HepG2 (cell line): ENCODE results near the gene ARMH1. TPM values are rescaled to one million over a fixed set of nuclear protein-coding genes. Genes with fewer than 3 reads are reported as not detected.

Source experiments
- BORCS8-MEF2B ChIP-seq: sonication (generic); formaldehyde crosslinking; IDR thresholded peaks from 2 replicates; pipeline ENCODE4 v1.8.0; 2022; ENCODE audit warnings: mild to moderate bottlenecking, missing genetic modification reagents
- HIVEP1 ChIP-seq: sonication (generic); formaldehyde crosslinking; IDR thresholded peaks from 2 replicates; pipeline ENCODE4 v1.4.0; 2020; ENCODE audit warnings: mild to moderate bottlenecking, missing genetic modification reagents
- HNF4A ChIP-seq: sonication (generic); formaldehyde crosslinking; IDR thresholded peaks from 2 replicates; pipeline ENCODE4 v1.4.0; 2020; ENCODE audit warnings: missing genetic modification reagents
- NR2F1 ChIP-seq, 2 experiments: fragments of 450-650 bp in 1 of 2; formaldehyde crosslinking in 1 of 2; IDR thresholded peaks; 2 replicates each; pipeline versions ENCODE4 v1.5.0 to v1.6.1; 2016 to 2020; ENCODE audit warnings: mild to moderate bottlenecking in 1 of 2, missing compliant biosample characterization in 1 of 2, missing genetic modification reagents in 1 of 2, moderate library complexity in 1 of 2
- RXRA ChIP-seq: sonication (generic); formaldehyde crosslinking; IDR thresholded peaks from 2 replicates; pipeline ENCODE4 v1.5.1; 2020; ENCODE audit warnings: missing genetic modification reagents
- YEATS2 ChIP-seq: sonication (generic); formaldehyde crosslinking; IDR thresholded peaks from 2 replicates; pipeline ENCODE4 v1.4.0; 2020; ENCODE audit warnings: missing genetic modification reagents, borderline replicate concordance
- ZBTB4 ChIP-seq: sonication (generic); formaldehyde crosslinking; IDR thresholded peaks from 2 replicates; pipeline ENCODE4 v1.4.0; 2020; ENCODE audit warnings: missing genetic modification reagents, mild to moderate bottlenecking, borderline replicate concordance
- ZNF124 ChIP-seq: sonication (generic); formaldehyde crosslinking; IDR thresholded peaks from 2 replicates; pipeline ENCODE4 v1.4.0; 2020; ENCODE audit warnings: missing genetic modification reagents
- ZNF136 ChIP-seq: sonication (generic); formaldehyde crosslinking; IDR thresholded peaks from 2 replicates; pipeline ENCODE4 v1.8.1; 2022; ENCODE audit warnings: low read depth, mild to moderate bottlenecking, moderate library complexity, missing genetic modification reagents
- ZNF276 ChIP-seq: sonication (generic); formaldehyde crosslinking; IDR thresholded peaks from 2 replicates; pipeline ENCODE4 v1.4.0; 2020; ENCODE audit warnings: mild to moderate bottlenecking, low read depth, missing genetic modification reagents
- ZNF296 ChIP-seq: sonication (generic); formaldehyde crosslinking; conservative IDR thresholded peaks from 2 replicates; pipeline ENCODE4 v1.5.0; 2020; ENCODE audit warnings: mild to moderate bottlenecking, missing genetic modification reagents
- ZNF350 ChIP-seq: sonication (generic); formaldehyde crosslinking; IDR thresholded peaks from 2 replicates; pipeline ENCODE4 v1.4.0; 2020; ENCODE audit warnings: mild to moderate bottlenecking, low read depth, missing genetic modification reagents, borderline replicate concordance
- ZNF451 ChIP-seq: sonication (generic); formaldehyde crosslinking; IDR thresholded peaks from 2 replicates; pipeline ENCODE4 v1.5.0; 2020; ENCODE audit warnings: mild to moderate bottlenecking, missing genetic modification reagents
- ZNF713 ChIP-seq: sonication (generic); formaldehyde crosslinking; IDR thresholded peaks from 2 replicates; pipeline ENCODE4 v1.4.0; 2020; ENCODE audit warnings: mild to moderate bottlenecking, missing genetic modification reagents
- ZNF850 ChIP-seq: sonication (generic); formaldehyde crosslinking; conservative IDR thresholded peaks from 2 replicates; pipeline ENCODE4 v1.9.0; 2021; ENCODE audit warnings: mild to moderate bottlenecking, missing genetic modification reagents
- polyA plus RNA-seq, 8 experiments: library from polyadenylated mRNA; depleted of rRNA in 3 of 8; stranded (reverse) in 7 of 8; unstranded in 1 of 8; fragments of >200 nt; fragmentation: Illumina TruSeq in 4 of 8; extraction: Trizol in 4 of 8; gene quantifications; 2 replicates each; pipeline versions ENCODE4 v1.2.1 to v1.2.3, GENCODE V29; 2011 to 2016; ENCODE audit warnings: low read depth in 4 of 8, missing spikeins in 1 of 8, mixed read lengths in 1 of 8; ENCODE audit not compliant: insufficient read depth in 1 of 8
- total RNA-seq, 5 experiments: library from RNA; depleted of rRNA; stranded (reverse); fragments of >200 nt; fragmentation: Illumina TruSeq; extraction: Trizol; gene quantifications; 2 replicates each; pipeline ENCODE4 v1.2.3, GENCODE V29; 2016; ENCODE audit warnings: low read depth in 1 of 5
- TF ChIP-seq, protein P1 (sequence below): IDR thresholded peaks from 2 replicates; pipeline ENCODE4 v1.6.1; 2016; ENCODE audit warnings: low read depth, missing genetic modification reagents, missing compliant biosample characterization
- TF ChIP-seq, protein P2 (sequence below): sonication (generic); formaldehyde crosslinking; IDR thresholded peaks from 2 replicates; pipeline ENCODE4 v1.8.1; 2023; ENCODE audit warnings: mild to moderate bottlenecking, inconsistent platforms, moderate library complexity, missing genetic modification reagents, borderline replicate concordance

Gene ARMH1
- total and polyA plus RNA-seq, 2 of the 13 experiments (the other 11 are each of a cell fraction or from before 2014, with no cell fraction given), result 0.69 TPM; not detected in 1

DNA sequence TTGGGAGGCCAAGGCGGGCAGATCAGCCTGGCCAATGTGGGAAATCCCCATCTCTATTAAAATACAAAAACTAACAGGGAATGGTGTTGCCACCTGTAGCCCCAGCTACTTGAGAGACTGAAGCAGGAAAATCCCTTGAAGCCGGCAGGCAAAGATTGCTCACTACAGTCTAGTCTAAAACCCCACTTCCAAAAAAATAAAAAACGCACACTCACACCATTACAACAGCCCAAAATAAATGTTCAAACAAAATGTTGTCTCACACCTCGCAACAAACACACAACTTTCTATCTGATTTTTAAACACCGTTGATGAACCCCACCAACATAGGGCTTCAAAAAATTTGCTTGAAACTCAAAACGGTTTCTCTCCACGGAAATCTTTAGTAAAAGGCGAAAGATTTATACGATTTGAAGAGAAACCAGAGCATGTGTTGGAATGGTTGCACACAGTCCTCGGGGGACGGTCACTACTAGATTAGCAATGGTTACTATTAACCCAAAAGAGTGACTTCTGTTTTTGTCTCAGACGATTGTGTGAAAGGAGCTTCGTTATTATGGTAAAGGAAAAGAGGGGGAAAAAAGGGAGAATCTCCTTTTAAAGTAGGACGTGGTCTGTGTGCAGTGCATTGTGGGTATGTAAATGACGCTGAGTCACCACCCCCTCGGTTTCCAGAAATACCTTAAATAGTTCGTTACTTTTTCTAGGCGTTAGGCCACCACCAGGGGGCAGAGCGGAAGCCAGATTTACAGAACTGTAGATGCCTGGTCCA, 56.4 kb downstream of the ARMH1 start, which contains the start of gene RNU5D-1 (continued):
- TF ChIP-seq ZBTB4 (CRISPR knock-in tag) (no peak), ZNF451 (no peak), ZNF276 (no peak), YEATS2 (peak; percentile 70; the same call in 1 of the 2 replicates), ZNF713 (CRISPR knock-in tag) (no peak), BORCS8-MEF2B (no peak), ZNF124 (peak; percentile 90), HNF4A (CRISPR knock-in tag) (no peak), NR2F1 (CRISPR knock-in tag; IDR thresholded peaks at IDR 0.05) (no peak; a peak in 2 of 4 replicates), ZNF136 (CRISPR knock-in tag) (0 out of 2 replicates have a peak, but pooled peaks have one; percentile 61), ZNF850 (CRISPR knock-in tag) (no peak), HIVEP1 (CRISPR knock-in tag) (no peak), ZNF350 (CRISPR knock-in tag) (no peak), RXRA (CRISPR knock-in tag) (no peak; the same call in 1 of the 2 replicates), ZNF296 (CRISPR knock-in tag) (no peak)
- TF ChIP-seq, protein P1, sequence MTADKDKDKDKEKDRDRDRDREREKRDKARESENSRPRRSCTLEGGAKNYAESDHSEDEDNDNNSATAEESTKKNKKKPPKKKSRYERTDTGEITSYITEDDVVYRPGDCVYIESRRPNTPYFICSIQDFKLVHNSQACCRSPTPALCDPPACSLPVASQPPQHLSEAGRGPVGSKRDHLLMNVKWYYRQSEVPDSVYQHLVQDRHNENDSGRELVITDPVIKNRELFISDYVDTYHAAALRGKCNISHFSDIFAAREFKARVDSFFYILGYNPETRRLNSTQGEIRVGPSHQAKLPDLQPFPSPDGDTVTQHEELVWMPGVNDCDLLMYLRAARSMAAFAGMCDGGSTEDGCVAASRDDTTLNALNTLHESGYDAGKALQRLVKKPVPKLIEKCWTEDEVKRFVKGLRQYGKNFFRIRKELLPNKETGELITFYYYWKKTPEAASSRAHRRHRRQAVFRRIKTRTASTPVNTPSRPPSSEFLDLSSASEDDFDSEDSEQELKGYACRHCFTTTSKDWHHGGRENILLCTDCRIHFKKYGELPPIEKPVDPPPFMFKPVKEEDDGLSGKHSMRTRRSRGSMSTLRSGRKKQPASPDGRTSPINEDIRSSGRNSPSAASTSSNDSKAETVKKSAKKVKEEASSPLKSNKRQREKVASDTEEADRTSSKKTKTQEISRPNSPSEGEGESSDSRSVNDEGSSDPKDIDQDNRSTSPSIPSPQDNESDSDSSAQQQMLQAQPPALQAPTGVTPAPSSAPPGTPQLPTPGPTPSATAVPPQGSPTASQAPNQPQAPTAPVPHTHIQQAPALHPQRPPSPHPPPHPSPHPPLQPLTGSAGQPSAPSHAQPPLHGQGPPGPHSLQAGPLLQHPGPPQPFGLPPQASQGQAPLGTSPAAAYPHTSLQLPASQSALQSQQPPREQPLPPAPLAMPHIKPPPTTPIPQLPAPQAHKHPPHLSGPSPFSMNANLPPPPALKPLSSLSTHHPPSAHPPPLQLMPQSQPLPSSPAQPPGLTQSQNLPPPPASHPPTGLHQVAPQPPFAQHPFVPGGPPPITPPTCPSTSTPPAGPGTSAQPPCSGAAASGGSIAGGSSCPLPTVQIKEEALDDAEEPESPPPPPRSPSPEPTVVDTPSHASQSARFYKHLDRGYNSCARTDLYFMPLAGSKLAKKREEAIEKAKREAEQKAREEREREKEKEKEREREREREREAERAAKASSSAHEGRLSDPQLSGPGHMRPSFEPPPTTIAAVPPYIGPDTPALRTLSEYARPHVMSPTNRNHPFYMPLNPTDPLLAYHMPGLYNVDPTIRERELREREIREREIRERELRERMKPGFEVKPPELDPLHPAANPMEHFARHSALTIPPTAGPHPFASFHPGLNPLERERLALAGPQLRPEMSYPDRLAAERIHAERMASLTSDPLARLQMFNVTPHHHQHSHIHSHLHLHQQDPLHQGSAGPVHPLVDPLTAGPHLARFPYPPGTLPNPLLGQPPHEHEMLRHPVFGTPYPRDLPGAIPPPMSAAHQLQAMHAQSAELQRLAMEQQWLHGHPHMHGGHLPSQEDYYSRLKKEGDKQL (CRISPR knock-in tag), result no peak
- TF ChIP-seq, protein P2, sequence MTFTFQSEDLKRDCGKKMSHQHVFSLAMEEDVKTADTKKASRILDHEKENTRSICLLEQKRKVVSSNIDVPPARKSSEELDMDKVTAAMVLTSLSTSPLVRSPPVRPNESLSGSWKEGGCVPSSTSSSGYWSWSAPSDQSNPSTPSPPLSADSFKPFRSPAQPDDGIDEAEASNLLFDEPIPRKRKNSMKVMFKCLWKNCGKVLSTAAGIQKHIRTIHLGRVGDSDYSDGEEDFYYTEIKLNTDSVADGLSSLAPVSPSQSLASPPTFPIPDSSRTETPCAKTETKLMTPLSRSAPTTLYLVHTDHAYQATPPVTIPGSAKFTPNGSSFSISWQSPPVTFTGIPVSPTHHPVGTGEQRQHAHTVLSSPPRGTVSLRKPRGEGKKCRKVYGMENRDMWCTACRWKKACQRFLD, result no peak
